HG03159 (cell line): ENCODE results near the gene CYP2D6.
"Not testable (repeated sequence)": the region's sequence is repeated elsewhere in the genome, so short reads cannot be mapped to it uniquely, and the experiment has no call there.

Experiments used
- ATAC-seq: cut with Tn5 transposase; IDR thresholded peaks from one replicate; pipeline ENCODE4 v1.9.1; 2021; ENCODE audit warnings: mild to moderate bottlenecking, moderate library complexity; ENCODE audit not compliant: unreplicated experiment

Gene CYP2D6

DNA sequence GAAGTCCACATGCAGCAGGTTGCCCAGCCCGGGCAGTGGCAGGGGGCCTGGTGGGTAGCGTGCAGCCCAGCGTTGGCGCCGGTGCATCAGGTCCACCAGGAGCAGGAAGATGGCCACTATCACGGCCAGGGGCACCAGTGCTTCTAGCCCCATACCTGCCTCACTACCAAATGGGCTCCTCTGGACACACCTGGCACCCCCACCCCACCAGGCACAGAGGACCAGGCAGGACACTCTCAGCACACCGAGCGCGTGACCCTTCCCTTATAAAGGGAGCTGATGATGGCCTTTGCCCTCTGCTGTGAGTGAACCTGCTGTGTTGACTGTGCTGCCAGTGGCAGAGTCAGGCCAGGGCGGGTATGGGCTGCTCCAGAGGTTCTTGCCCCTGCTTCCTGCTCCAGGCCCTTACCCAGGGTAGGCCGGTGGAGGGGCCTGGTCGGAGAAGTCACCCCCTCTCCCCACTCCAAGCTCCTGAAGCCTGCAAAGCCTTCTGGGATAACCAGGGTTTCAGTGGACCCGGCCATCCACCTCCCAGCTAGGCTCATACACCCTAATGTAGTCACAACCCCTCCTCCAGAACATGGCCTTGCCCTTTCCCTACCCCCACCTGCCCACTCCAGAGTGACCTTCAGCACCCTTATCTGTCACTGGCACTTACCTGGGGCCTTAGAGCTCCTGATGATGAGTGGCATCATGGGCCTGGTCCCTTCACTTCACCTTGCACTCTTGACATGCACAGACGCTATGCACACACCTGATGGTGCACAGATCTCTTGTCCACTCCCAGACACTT lies at the start of gene CYP2D6:
Gene CYP2D6, minus strand, starts transcription at position 172 of the 793 bp plus-strand sequence. Its CDS starts 19 bp downstream, at position 153.
- ATAC-seq = not testable (repeated sequence)

DNA sequence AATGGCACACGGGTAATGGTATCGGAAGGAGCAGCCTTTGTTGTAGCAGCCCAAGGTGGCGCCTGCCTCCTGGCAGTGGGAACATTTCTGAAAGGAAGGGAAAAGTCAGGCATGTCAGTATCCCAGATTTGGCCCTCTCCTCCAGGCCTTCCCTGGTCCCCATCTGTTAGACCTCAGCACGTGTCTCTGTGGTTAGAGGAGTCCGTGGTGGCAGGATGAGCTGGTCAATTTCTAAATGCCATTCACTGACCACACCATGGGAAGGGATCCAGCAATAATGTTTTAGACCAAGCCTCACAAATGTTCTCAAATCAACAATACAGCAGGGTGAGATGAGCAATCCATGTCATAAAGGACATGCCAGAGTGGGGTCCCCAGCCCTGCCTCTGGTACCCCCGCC lies 49.0 kb upstream of the CYP2D6 start:
- no peak for ATAC-seq

DNA sequence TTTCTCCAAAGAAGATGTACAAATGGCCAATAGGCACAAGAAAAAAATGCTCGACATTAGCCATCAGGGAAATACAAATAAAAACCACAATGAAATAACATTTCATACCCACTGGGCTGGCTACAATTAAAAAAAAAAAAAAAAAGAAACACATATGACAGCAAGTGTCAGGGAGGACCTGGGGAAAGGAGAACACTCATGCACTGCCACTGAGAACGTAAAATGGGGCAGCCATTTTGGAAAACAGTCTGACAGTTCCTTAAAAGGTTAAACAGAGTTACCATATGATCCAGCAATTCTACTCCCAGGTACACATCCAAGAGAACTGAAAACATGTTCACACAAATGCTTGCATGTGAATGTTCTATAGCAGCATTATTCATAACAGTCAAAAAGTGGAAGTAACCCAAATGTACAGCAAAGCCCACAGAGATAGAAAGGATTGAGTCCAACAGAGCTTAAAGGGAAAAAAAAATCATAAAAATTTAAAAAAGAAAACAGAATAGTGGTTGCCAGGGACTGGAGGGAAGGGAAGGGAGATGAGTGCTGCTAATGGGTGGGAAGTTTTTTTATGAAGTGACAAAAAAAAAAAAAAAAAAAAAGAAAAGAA lies 48.4 kb upstream of the CYP2D6 start:
- no peak for ATAC-seq

DNA sequence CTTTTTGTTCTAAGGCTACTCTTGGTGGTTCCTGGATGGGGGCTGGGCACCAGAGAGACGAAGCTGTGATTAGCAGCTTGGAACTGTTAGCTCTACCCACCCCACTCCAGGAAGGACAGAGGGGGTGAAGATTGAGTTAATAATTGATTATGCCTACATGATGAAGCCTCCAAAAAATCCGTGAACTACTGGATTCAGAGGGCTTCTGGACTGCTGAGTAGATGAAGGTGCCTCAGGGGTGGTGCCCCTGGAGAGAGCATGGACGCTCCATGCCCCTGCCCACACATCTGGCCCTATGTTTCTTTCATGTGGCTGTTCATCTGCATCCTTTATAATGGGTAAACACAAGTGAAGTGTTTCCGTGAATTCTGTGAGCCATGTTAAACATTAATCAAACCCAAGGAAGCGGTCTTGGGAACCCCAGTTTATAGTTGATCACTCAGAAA lies 47.3 kb upstream of the CYP2D6 start:
- no peak for ATAC-seq

DNA sequence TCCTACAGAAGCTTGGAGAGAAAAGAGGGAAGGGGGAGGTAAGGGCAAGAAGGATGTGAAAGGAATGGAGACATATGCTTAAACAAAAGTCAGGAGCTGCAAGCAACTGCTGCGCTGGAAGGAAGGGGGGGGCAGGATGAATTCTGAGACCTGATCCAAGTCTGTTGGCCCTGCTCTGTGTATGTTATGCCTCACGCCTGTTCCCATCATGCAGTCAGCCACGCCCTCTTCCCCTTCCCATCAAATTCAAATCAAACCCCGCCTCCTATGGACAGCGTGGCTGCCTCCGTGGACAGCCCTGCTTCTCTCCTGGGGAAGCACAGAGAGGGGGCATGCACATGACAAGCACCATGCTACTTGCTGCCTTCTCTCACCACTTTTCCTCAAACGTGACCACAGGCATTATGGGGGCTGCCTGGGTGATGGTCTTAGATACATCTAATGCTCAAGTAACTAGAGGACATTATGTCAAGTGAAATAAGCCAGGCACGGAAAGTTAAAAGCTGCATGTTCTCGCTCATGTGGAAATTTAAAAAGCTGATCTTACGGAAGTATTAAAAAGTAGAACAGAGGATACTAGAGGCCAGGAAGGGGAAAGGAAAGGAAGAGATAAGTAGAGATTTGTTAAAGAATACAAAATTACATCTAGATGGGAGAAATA lies 45.8 kb upstream of the CYP2D6 start:
- no peak for ATAC-seq

DNA sequence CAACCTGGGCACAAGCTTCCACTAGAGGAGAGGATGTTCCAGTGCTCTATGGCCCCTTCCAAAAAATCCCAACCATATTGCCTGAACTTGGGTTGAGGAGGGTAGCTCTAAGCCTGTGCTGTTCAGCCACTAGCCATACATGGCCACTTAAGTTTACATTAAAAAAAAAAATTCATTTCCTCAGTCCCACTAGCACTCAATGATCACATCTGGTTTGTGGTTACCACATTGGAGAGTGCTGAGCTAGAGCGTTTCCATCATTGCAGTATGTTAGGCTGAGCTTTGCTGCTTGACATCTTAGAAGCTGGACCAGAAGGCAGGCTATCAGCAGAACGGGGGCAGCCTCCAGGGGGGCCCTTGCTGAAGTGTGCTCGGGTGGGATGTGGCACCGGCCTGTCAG lies 43.5 kb upstream of the CYP2D6 start:
- no peak for ATAC-seq

DNA sequence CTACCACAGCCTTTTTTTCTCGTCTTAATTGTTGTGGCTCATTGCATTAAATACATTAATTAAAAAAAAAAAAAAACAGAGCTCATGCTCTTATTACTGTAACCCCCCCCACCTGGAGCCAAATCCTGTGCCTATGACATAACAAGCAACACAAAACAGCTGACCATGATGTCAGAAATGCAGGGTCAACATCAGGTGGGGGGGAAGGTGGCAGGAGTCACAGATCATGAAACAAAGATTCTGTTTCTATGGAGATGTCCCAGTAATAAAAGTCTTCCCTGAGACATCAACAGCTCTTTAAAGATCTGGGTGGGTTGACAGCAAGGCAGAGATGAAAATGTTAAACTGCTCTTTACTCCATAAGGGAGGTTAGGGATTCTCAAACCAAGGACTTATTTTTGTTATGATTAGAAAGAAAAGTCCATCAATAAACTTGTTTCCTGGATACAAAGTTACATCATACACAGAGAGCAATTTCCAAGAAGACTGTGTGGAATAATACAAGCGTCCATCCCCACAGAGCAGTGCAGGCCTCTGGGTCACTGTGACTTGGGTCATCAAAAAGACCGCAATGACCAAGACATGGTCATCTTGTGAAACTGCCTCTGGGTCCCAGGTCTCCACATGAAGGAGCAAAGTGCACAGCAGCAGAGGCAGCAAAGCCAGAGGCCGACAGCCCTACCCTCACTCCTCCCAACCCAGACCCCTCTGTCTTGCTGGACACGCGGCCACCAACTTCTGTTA lies 42.7 kb upstream of the CYP2D6 start:
- no peak for ATAC-seq

DNA sequence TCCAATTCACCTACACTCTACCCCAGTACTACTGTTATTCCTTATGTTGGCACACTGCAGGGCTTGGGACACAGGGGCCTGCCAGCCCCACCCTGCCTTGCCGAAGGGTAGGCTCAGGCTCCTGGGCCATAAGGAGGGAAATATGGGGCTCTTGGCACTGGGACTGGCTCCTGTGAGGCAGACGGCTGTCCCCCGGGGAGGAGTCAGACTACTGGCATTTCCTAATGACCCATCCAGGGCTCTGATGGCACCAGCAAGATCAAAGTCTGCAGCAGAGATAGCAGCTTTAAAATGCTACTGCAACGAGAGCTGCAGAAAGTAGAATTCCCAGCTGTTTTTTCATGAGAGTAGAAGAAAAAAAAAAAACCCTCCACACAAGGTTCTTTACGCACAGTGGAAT lies 42.2 kb upstream of the CYP2D6 start:
- no peak for ATAC-seq

DNA sequence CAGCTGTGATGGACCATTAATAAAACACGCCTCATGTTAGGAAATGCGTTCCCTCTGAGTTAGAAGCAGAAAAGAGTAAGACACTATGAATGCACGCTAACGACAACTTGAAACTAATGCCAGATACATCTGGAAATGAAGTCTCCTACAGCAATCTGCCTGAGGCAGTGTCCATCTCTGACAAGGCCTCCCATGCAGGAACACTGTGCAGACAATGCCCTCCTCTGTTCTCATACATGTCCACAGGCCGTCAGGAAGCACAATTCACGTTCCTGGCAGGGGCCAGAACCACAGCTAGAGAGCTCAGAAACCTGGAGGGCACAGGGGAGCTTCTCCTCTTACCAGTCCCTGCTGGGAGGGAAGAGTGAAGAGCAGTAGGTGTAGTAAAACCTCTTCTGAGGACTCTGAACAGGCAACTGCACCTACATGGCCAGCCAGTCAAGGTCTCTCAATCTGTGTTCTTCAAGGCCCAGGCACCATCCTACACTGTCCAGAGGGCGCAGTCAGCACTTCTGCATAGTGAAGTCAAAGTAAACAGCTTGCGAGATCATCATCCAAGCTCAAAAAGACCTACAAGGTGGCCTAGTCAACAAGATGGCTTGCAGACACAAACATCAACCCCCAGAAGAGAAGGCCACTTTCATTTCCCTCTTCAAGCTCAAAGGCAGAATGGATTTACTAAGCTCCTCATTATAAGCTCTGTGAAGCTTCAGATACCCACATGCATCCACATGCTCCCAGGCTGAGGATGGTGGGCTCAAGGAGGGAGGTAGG lies 41.5 kb upstream of the CYP2D6 start:
- no peak for ATAC-seq

DNA sequence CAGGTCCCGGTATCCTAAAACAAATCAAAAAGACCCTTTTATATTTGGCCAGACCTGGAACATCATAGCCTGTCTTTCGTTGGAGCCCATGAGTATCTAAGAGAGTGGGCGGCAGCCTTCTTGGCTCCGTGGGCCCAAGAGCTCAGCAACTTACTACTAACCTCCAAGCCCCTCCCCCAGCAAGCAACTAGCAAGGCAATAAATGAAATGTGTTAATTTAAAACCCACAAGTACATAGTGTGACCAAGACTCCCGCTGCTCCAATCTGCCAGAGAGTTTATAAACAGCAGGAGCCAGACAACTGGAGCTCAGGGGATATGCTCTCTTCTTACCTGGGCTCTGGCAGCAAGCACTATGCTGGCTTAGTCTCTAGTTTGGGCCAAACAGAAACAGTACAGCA lies 40.8 kb upstream of the CYP2D6 start:
- no peak for ATAC-seq

DNA sequence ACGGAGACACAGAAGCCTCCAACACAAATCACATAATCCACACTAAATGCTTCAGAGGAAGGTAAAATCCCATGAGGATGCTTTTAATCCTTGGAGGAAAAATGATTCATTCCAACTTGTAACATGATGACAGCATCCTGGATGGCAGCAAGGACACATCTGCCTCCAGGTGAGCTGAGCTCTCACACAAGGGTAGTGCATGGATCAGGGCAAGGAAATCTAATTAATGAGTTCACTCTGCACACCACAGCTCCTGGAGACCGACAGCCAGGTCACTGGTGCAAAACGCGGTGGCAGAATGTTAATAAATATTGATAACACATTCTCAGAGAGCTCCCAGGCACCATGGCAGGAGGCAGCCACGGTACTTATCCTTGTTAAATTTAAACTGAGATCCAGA lies 40.3 kb upstream of the CYP2D6 start:
- ATAC-seq = no peak

DNA sequence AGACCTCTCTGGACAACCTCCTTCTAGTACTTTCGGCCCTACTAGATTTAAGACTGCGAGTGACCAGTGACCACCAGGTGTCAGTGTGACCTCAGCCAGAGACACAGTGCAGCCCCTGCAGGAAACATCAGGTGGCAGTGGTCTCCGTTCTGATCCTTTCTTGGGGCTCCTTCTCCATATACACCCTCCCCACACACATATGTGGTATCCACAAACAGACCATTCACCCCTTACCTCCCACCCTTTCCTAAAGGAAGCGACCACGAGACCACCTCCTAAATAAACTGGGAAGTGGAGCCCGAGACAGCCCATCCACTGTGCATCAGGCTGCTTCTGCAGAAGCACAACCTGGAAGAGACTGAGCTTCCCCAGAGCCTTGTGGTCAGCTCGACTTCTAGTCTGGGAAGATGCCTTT lies 38.5 kb upstream of the CYP2D6 start:
- ATAC-seq = no peak

DNA sequence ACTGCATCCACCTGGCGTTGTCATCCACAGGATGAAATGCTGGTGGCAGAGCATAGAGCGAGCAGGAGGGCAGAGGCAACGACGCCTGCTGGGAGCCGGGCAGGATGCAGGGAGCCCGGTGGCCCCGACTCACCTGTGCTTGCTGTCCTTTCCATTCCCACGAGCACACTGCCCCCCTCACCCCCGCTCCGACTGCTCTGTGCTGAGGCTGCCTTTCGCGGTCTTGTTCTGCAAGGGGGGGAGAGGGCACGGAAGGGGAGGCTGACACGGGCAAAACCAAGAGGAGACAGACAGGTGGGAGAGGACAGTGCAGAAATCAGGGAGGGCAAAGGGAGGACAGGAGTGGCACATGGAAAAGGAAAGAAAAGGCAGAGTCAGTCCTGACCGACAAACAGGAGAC lies 37.9 kb upstream of the CYP2D6 start:
- no peak for ATAC-seq

DNA sequence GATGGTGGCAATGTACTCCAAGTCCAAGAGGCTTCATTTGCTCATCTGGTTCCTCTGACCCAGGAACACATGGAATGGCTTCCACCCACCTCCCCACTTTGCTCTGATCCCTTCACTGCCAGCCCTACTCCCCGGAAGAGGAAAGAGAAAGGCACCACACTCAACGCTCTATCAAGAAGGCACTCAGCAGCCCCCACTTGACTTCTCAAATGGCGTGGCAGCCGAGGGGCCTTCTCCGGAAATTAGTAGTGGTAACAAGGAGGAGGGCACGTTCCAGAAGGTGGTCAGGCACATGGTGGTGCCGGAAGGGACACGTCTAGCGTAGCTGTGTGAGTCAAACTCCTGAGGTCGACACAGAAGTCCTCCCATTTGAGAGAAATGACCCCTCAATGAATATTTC lies 36.5 kb upstream of the CYP2D6 start:
- no peak for ATAC-seq

DNA sequence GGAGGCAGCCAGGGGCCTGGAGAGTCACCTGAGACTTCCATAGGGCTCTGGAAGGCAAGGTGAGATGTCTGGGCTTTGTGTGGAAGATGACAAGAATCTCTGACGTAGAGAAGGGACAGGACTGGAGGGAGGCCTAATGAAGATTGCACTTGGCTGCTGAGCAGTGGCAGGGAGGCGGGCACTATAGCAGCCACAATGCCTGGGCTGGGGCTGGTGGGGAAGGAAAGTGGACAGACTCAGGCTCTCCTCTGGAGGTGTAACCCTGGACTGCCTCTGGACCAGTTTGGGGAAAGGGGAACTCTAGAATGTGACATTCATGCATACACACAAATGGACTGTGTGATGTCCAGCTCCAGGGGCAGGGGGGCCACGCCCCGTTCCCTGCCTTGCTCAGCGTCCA lies 34.3 kb upstream of the CYP2D6 start:
- ATAC-seq = no peak

DNA sequence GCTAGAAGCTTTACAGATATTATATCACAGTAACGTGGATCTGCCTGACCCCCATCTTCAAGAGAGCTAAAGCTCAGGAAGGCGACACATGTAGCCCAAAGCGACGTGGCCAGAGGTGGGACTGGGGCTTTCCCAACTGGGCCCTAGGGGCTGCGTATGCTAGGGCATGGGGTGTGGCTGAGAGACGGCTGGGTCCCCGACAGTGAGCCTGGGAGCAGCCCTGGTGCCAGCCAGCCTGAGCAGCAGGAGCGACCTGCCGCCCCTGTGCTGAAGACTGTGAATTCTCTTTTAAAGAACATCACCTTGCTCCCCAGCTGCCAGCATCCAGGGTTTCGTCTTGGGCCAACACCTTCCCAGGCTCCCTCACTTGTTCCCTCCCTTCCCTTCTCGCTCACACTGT lies 32.9 kb upstream of the CYP2D6 start:
- ATAC-seq = no peak

DNA sequence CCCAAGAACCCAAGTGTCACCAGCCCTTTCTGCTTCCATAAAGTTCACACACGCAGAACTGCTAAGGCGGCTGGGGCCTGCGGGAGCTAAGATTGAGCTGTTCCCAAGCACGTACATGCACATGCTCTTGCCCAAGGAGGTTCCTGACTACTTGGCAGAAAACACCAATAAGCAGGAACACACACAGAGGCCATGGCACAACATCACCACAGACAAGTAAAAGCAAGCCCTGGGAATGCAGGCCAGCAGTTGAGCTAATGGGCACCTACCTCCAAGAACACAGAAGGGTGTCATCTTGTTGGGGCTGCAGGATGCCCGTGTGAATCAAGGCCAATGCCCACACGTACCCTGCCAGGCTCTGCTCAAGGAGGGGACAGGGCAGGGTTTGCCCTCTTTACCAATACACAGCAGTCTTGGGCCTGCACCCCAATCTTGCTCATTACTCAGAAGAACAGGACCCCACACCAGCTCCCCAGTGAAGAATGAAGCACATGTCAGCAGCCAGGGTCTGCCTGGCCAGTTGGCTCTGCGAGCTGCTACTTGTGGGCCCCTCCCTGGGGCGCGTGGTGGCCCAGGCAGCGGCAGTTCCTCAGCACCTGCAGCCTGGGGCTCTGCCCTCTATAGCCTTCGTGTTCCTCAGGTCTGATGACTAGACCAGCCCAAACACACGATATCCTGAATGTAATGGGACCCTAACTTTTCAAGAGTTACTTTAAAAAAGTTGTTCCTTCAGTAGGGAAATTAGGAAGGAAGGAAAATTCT lies 32.3 kb upstream of the CYP2D6 start:
- no peak for ATAC-seq

DNA sequence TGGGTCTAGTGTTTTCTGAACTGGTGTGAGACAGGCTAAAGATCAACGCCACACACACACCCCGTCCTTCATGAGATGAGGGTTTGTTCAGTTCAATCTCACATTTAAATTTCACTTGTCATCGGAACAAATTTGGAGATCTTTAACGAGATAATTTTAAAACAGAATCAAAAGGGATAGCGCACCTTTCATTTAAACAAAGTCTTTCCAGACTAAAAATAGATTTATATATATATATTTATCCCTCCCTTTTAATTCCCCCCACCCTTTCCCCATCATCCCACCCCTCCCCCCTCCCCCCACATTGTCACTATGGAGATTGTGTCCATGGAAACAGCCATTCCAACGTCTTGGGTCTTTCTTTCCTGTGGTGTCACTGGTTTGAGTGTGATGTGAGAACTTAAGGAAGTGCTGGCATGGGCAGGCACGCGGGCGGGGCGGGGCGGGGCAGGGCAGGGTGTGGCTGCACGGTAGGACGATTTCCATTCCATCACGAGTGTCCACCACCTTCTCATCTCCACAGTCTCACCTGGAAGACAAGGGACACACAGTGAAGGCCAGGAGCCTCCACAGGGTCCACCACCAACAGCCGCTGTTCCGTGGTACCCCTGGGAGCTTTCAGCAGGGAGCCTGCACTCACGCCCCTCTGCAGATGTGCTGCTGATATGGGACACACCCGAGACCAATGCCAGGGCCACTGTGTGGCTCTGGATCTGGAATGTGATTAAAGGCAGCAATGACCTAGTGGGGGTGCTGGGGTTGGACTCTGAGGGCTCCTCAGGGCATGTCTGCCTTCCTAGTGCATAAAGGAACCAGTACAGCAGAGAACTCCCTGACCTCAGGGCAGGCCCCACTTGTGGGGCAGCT lies 30.5 kb upstream of the CYP2D6 start:
- ATAC-seq = no peak

DNA sequence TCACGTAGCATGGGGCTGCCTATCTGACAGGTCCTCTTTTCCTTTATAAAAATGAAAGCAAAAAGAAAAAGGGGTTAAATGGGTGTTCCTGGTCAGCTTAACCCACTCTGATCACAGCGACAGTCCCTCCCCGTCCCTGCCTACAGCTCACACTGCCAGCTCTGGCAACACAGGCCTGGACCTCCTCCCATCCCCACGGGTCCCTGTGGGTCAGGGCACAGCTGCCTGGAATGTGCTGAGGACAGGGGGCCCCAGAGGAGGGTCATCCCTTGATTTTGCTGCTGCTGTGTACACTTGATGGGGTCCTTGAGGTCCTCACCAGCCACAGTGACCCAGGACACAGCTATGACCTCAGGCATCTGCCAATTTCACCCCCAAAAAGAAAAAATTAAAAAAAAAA lies 29.6 kb upstream of the CYP2D6 start:
- ATAC-seq = no peak
